ENCODE measurements around the gene CRYBG2. TPM values are rescaled to one million over a fixed set of nuclear protein-coding genes. Genes with fewer than 3 reads are reported as not detected.
"Not testable (repeated sequence)": the region's sequence is repeated elsewhere in the genome, so short reads cannot be mapped to it uniquely, and the experiment has no call there.

The CRYBG2 gene
- total RNA-seq, 1 experiment from 2014 or later, result not detected

- DNase-seq (ENCODE audit: low spot score), result no peak
Observed at GRCh38 chr1:26293911-26294463, 59.9 kb downstream of the CRYBG2 start.

DNA sequence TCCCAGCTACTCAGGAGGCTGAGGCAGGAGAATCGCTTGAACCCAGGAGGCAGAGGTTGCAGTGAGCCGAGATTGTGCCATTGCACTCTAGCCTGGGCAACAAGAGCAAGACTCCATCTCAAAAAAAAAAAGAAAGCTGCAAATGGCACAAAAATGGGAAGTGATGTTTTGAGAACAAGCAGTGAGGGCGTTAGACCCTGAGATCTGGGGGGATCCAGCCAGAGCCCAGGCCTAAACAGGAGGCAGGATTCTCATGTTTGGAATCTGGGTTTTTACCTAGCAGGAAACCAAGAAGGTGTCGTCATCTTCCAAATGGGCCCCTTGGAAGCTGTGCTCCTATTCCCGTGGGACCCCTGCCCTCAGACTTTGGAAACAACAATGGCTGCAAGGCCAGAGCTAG lies 61.2 kb downstream of the CRYBG2 start:
- not testable (repeated sequence) for DNase-seq (ENCODE audit: low spot score)

DNA sequence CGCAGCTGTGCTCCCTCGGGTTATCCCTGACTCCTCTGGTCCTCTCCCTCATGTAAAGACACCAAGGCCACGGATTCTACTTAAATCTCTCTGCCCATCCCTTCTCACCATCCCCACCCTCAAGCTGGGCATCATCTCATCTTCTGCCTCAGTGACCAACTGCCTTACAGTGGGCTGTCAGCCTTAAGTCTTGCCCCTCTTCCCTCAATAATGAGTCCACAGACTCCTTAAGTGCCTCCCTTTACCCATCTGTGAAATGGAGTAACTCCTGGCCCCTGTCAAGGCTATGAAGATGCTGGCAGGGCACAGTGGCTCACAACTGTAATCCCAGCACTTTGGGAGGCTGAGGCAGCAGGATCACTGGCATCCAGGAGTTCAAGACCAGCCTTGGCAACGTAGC lies 62.0 kb downstream of the CRYBG2 start:
- no peak for DNase-seq (ENCODE audit: low spot score)

GRCh38 chr1:26291433-26291832 lies 62.5 kb downstream of the CRYBG2 start:
- DNase-seq (ENCODE audit: low spot score), result no peak

GRCh38 chr1:26290882-26291261 lies 63.1 kb downstream of the CRYBG2 start:
- DNase-seq (ENCODE audit: low spot score), result no peak

DNA sequence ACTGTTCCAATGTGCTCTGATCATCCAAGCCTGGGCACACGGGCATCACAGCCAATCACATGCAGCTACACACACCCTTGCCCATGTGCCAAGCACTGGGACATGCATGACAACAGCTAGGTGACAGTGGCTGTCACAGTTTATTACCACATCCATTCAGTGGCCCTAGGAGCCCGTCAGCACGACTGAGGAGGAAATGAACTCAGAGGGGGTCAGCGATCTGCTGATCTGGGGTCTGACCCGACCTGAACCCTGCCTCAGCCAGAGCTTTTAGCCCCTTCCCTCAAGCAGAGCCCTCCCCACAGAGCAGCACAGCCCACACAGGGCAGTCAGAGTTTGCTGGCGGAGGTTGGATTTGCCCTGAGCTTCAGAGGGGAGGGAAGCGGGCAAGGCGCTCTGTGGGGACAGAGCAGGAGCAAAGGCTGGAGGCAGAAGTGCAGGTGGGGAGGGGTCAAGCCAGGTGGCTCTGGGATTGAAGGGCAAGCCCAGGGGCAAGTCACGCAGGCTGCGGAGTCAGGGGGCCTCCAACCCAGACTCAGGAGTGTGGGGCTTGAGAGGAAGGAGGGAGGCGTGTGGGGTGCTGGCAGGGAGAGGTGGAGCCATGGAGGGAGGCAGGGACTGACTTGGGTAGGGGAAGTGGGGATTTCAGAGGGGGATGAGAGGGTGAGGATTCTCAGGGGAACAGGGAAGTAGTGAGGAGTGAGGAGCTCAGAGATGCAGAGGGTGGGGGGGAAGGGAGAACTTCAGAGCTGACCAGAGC lies 63.6 kb downstream of the CRYBG2 start:
- no peak for DNase-seq (ENCODE audit: low spot score)

DNA sequence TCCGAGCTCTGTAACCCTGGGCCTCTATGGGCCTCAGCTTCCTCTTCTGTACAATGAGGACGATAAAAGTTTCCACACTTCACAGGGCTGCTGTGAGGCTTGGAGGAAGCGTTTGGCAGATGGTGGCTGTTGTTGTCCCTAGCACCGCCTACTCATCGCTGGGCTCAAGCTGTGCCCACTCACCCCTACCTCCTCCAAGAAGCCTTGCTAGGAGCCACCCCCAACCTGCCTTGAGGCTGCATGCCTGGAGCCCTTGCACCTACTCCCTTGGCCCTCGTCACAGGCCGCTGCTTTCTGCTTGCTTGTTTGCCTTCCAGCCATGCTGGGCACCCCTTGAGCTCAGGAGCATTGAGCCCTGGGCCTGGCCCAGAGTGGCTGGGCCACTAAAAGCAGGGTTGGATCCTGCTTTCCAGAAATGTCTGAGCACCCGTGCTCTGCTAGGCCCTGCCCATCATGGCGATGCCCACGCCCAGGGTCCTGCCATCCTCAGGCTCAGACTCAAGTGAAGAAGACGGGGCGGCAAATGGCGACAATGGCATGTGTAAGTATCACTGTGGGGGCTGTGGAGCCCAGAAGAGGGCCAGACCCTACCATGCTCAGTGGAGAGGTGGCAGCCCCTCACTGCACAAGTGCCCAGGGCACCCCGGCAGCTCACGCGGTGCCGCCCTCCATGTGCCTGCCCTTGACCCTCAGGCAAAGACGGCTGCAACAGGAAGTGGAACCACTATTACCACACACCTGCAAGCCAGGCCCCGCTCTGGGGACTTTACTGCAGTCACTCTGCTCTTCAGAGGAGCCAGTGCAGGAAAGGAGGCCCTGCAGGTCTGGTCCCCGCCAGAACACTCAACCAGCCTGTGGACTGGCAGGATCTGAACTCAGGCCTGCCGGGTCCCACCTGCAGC lies 64.5 kb downstream of the CRYBG2 start:
- no peak for DNase-seq (ENCODE audit: low spot score)

GRCh38 chr1:26288311-26288941 lies 65.5 kb downstream of the CRYBG2 start:
- DNase-seq (ENCODE audit: low spot score), result no peak

DNA sequence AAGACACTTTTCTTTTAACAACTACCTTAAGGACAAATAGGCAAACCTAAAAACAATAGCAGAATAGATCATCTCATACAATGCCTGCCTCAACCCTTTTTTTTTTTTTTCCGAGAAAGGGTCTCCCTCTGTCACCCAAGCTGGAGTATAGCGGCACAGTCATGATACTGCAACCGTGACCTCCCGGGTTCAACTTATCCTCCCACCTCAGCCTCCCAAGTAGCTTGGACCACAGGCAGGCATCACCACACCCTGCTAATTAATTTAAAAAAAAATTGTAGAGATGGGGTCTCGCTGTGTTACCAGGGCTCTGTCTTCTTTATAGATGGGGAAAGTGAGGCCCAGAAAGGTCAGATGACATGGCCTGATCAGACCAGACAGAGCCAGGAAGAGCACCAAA lies 66.1 kb downstream of the CRYBG2 start:
- no peak for DNase-seq (ENCODE audit: low spot score)

DNA sequence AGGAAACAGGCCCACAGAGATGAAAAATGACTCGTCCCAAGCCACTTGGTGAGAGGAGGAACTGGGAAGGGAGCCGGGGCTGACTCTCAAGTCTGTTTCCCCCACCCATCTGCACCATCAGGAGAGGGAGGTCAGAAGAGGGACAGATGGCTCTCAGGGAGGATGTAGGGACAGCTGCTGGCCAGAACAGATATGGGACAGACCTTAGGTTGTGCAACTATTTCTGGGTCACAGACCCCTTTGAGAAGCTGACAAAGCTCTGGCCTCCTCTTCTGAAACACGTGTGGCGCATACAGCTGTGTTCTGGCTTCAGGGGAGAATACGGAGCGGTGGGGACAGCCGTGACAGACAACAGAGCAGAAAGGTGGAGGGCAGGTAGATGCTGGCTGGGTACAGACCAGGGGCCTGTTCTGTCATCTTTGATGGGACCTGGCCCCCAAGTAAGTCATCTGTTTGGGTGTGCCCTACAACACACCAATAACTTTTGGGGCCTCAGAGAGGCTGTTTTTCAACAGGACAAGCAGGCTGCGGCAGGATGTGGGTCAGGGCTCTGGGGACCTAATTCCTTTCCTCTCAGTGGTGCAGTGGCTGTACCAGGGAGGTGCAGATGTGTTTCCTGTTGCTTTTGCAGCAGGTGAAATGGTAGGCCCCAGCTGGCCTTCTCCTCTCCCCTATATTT lies 66.8 kb downstream of the CRYBG2 start:
- no peak for DNase-seq (ENCODE audit: low spot score)

GRCh38 chr1:26286064-26286416 lies 67.9 kb downstream of the CRYBG2 start:
- no peak for DNase-seq (ENCODE audit: low spot score)

GRCh38 chr1:26285366-26286063 lies 68.4 kb downstream of the CRYBG2 start:
- no peak for DNase-seq (ENCODE audit: low spot score)

GRCh38 chr1:26284597-26285347 lies 69.2 kb downstream of the CRYBG2 start:
- DNase-seq (ENCODE audit: low spot score), result peak; percentile 97

DNA sequence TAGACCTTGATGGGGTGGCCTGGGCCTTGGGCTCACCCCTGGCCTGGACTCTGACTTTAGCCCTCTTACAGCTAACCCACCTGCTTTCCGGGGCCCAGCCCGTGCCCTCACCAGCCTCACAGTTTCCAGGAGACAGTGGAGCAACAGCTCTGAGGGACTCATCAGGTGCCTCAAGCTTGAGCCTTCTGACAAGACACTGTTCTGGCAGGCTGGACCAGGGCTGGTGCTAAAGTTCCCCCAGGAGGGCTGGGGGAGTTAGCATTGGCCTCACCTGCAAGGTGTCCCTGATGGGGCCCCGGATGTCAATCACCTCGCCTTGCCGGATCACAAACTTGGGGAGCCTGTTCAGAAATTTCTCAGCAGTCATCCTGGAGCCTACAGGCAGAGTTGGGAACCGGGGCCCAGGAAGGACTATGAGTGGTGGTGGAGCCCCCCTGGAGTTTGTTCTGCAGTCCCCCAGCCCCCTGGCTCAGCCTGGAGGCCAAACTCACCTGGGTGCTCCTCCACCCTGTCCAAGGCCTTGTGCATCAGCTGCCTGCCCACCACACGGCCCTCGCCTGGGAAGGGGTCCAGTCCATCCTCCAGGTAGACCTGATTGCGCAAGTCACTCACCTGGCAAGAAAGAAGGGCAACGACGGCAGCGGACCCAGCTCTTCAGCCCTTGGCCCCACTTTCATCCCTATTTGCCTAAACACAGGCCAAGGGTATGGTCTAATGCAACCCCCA lies 69.9 kb downstream of the CRYBG2 start:
- DNase-seq (ENCODE audit: low spot score), result no peak

GRCh38 chr1:26283279-26283853 lies 70.6 kb downstream of the CRYBG2 start:
- DNase-seq (ENCODE audit: low spot score), result no peak

- no peak for DNase-seq (ENCODE audit: low spot score)
Observed at GRCh38 chr1:26282401-26282918, 71.5 kb downstream of the CRYBG2 start.

GRCh38 chr1:26281971-26282370 lies 72.0 kb downstream of the CRYBG2 start:
- no peak for DNase-seq (ENCODE audit: low spot score)

DNA sequence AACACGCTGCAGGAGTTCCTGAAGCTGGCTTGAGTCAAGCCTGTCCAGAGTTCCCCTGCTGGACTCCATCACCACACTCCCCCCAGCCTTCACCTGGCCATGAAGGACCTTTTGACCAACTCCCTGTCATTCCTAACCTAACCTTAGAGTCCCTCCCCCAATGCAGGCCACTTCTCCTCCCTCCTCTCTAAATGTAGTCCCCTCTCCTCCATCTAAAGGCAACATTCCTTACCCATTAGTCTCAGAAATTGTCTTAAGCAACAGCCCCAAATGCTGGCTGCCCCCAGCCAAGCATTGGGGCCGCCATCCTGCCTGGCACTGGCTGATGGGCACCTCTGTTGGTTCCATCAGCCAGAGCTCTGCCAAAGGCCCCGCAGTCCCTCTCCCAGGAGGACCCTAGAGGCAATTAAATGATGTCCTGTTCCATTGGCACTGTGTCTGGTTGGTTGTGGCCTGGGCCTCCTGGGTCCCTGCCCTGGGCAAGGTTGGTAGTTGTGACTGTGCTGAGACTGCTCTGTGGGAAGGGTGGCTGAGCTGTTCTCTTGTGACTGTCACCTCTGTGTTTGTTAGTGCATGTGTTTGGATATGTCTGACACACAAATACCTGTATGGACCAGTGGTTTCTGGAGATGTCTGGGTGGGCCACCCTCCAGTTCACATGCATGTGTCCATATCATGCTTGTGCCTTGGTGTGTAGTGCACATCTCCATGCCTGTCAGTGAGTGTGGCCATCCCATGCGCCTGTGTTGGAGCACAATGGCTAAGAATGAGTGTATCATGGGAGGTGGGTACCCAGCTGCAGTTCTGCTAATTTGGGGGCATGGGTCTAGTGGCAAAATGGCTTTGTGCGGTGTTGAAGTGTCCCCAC lies 72.6 kb downstream of the CRYBG2 start:
- no peak for DNase-seq (ENCODE audit: low spot score)

Data from H4 (cell line).